Spleen (tissue), 7 donors: ENCODE measurements around the gene TC2N.

Experiments
- CTCF ChIP-seq, 11 experiments: fragments of 200-600 bp in 7 of 11; fragments of 450-650 bp in 4 of 11; sonication (generic) in 4 of 11; IDR thresholded peaks in 8 of 11; conservative IDR thresholded peaks in 3 of 11; 1 replicate in 7 of 11; 2 replicates in 4 of 11; pipeline versions ENCODE4 v1.4.0 to v1.8.0; 2016 to 2021; ENCODE audit warnings: antibody characterized with exemption in 11 of 11, inconsistent platforms in 4 of 11, mild to moderate bottlenecking in 1 of 11
- POLR2A ChIP-seq, 3 donors: fragments of 450-650 bp; IDR thresholded peaks; one replicate each; pipeline ENCODE4 v1.5.1; 2017; ENCODE audit warnings: antibody characterized with exemption in 3 of 3, mild to moderate bottlenecking in 1 of 3
- donor health status: DM: no; HTN: no; CAD: no; lungs with moderate emphysema.
- donor health status: DM: no; HTN: no; CAD: no.
- donor health status: DM: no; HTN: no; CAD: no.

DNA sequence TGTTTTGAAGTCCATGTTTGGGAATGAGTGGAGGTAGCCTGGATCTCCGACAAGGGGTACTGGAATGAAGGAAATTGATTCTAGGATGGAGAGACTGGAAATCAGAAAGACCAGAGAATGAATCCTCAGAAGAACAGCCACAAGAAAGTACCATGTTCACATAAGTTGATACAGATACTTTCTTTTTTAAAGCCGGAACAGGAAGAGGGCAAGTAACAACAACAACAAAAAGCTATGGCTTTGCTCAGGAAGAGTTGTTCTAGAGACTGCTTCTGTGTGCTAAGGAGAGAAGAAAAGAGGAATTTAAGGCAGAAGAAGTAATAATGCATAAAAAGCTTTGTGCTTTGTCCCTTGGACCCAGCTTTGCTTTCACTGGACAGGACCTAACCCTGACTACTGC is 6.2 kb downstream of the TC2N start:
- TF ChIP-seq CTCF (IDR thresholded peaks at IDR 0.05 in 8 of 11, conservative IDR thresholded peaks at IDR 0.05 in 3 of 11) (no peak), POLR2A (IDR thresholded peaks at IDR 0.05) (no peak)
